ENCODE data around the gene F12.
"Not testable (repeated sequence)": the region's sequence is repeated elsewhere in the genome, so short reads cannot be mapped to it uniquely, and the experiment has no call there.

F12 gene

DNA sequence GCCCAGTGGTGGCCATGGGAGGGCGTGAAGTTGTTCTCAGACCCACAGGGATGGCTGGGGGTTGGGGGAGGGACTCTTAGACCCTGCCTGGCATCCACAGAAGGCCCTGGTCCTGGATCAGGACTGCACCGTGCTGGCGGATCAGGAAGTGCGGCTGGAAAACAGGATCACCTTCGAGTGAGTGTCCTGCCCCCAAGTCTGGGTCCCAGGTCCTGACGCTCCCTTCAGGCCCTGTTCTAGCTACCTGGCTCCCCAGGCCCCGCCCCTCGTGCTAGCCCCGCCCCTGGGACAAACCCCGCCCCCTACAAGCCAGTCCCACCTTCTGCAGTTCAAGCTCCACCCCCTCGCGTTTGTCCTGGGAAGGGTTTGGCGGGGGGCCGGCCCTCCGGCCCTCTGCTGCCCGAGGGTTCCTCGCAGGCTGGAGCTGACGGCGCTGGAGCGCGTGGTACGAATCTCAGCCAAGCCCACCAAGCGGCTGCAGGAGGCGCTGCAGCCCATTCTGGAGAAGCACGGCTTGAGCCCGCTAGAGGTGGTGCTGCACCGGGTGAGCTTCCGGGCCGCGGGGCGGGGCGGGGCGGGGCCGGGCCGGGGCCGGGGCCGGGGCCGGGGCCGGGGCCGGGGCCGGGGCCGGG, 38.8 kb downstream of the F12 start:
- in situ Hi-C loops (cut with MboI; ENCODE audit: low sequenced_read_pairs): no loop called here

GRCh38 chr5:177369645-177370440, 39.5 kb downstream of the F12 start:
- in situ Hi-C loops (cut with MboI; ENCODE audit: low sequenced_read_pairs): no loop called here

DNA sequence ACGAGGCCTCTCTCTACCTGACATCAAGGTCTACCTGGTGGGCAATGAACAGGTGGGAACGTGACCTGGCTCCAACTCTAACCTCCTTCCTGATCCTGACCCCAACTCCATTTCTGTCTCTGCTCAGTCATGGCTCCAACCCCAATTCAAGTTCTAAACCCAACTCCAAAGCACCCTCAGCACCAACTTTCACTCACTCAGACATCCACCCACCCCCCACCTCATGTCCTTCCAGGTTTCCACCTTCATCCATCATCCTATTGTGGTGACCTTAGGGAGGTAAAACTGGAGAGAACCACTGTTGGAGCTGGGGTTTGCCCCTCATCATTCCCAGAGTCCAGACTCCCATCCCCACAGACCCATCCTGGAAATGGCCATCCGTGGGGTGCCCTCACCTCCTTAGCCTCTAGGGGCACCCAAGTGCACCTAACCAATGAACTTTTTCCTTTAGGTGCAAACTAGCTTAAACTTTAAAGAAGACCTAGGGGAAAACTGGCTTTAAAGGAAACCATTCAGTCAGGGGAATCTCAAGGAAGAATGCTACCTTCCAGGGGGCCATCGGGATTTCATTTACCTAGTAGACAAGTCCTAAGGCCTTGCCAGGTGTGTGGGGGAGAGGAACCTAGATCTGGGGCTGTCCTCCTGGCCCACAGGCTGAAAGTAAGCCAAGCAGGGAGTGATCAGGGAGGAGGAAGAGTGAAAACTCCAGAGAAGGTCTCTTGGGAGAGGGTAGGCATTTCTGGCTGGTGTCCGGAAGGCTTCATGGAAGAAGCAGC, 40.3 kb downstream of the F12 start:
- in situ Hi-C loops (cut with MboI; ENCODE audit: low sequenced_read_pairs): no loop called here

GRCh38 chr5:177367981-177368868, 41.1 kb downstream of the F12 start:
- in situ Hi-C loops (cut with MboI; ENCODE audit: low sequenced_read_pairs): no loop called here

DNA sequence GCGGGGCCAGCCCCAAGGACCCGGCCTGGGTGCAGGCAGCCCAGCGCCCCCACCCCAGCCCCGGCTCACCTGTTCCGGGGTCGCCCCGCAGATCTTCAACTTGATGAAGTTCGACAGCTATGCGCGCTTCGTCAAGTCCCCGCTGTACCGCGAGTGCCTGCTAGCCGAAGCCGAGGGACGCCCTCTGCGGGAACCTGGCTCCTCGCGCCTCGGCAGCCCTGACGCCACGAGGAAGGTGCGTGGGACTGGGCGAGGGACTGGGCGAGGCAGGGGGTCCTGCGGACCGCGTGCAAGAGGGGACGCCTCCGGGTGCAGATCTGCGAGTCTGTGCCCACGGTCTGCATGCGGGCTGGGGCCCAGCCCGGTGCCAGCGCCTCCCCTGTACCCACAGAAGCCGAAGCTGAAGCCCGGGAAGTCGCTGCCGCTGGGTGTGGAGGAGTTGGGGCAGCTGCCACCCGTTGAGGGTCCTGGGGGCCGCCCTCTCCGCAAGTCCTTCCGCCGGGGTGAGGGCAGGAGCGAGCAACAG, 42.0 kb downstream of the F12 start:
- in situ Hi-C loops (cut with MboI; ENCODE audit: low sequenced_read_pairs): no loop called here

GRCh38 chr5:177366528-177367322, 42.6 kb downstream of the F12 start:
- in situ Hi-C loops (cut with MboI; ENCODE audit: low sequenced_read_pairs): no loop called here

GRCh38 chr5:177365845-177366527, 43.4 kb downstream of the F12 start:
- in situ Hi-C loops (cut with MboI; ENCODE audit: low sequenced_read_pairs): no loop called here

- in situ Hi-C loops (cut with MboI; ENCODE audit: low sequenced_read_pairs): no loop called here
Measured at GRCh38 chr5:177364159-177364962, 45.0 kb downstream of the F12 start.

- in situ Hi-C loops (cut with MboI; ENCODE audit: low sequenced_read_pairs): no loop called here
Measured at GRCh38 chr5:177363565-177363964, 45.8 kb downstream of the F12 start.

- in situ Hi-C loops (cut with MboI; ENCODE audit: low sequenced_read_pairs): no loop called here
Measured at GRCh38 chr5:177362610-177363507, 46.5 kb downstream of the F12 start.

DNA sequence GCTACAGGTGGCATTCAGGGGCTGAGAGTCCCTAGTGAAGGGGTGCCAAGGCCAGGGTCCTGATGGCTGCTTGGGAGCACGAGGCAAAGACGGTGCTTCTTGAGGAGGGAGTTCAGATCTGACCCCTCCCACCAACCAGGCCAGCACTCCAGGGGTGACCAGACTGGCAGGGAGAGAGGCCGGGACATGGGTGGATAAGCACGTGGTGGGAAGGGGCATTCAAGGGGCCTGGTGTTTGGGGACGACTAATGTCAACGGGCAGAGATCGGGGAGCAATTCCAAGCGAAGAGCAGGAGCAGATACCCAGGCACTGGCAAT, 47.1 kb downstream of the F12 start:
- in situ Hi-C loops (cut with MboI; ENCODE audit: low sequenced_read_pairs): no loop called here

DNA sequence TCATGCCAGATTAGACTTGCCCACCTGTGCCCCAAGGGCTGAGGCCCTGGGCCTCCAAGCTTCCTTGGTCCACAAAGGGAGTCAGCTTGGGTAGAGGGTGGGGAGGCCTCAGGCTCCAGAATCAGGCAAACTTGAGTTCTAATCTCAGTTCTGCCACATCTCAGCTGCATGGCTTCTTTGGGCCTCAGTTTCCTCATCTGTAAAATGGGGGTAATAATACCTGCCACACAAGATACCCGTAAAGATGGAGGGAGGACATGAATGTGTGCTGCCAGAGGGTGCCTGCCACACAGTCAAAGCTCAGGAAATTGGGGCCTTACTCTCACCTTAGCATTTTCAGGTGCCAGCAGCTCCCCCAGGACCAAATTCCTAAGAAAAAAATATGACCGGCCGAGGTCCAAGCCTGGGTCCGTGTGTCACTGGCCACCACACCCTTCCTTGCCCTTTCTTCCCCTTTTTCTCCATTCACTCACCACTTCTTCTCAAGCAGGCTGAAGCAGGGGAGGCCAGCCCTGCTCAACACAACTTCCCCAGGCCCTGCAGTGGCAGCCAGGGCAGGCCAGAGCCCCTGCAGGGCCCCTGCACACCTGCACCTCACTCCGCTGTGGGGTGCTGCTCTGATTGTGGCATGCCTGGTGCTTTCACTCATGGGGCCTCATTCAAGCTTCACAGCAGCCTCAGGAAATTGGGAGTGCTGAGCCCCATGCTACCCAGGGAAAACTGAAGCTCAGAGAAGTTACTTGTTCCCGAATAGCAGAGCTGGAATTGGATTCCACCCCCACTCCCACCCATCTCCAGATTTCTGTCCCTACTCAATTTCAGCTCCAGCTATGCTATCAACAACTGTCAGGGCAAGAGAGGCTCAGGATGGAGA, 47.7 kb downstream of the F12 start:
- in situ Hi-C loops (cut with MboI; ENCODE audit: low sequenced_read_pairs): no loop called here

- in situ Hi-C loops (cut with MboI; ENCODE audit: low sequenced_read_pairs): not testable (repeated sequence)
Measured at GRCh38 chr5:177360740-177361139, 48.6 kb downstream of the F12 start.

- in situ Hi-C loops (cut with MboI; ENCODE audit: low sequenced_read_pairs): no loop called here
Measured at GRCh38 chr5:177359860-177360259, 49.5 kb downstream of the F12 start.

DNA sequence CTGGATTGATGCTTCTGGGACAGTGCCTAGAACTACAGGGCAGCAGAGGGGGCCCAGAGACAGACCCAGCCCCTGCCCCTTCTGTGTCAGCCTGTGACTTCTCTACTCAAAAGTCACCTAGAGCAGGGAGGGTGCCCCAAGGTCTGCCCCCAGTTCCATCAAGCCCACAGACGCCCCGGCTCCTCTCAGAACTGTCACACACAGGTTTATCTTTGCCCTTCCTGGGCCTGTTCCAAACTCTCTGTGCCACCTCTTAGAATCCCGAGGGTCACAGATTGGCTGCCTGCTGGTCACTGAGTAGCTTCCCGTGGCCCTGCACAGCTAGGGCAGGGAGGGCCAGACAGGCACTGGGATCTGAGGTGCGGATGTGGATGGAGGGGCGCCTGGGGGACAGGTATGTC, 49.9 kb downstream of the F12 start:
- in situ Hi-C loops (cut with MboI; ENCODE audit: low sequenced_read_pairs): no loop called here

DNA sequence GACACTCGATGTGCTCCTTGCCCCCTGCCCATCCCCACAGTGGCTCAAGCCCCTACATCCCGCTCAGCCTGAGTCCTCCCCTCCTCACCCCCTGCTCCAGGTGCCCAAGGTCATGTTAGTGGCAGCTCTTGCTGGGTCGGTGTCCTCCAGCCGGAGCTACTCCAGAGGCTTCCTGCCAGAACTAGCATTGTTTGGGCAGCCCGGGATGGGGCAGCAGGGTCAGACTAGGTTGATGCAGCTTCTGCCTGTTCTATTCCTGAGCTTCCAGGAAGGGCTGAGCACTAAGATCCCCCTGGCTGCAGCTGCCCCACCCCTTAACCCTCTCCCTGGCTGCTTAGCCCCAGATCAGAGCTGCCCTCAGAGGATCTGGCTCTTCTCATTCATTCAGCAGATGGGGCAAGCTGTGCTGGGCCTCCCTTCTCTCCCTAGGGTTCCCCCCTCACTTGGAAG, 51.0 kb downstream of the F12 start:
- in situ Hi-C loops (cut with MboI; ENCODE audit: low sequenced_read_pairs): no loop called here

Measured in HL-60/S4 treated with retinoic acid at 250 ng/mL for 4 days and 3 days (cell line).